CD4-positive, alpha-beta T cell treated with Interferon alpha-2 for 1 hour (primary cell): ENCODE results near the gene POP4.

Experiments
- DNase-seq, 2 donors: peaks; one replicate each; pipeline ENCODE4 v3.0.0-alpha.2; 2020 to 2022

The POP4 gene

DNA sequence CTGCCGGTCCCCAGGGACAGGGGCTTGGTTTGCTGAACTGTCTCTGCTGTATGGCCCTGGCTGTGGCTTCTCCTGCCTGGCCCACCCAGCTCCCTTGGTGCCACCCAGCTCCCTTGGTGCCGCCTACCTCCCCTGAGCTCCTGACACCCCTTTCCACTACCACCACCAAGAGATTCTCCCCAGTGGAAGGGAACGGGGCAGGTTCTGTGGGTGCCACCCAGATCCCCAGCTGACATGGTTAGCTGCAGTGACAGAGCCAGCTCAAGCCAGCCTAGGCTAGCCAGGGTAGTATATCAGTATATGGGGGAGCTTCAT lies 28.5 kb upstream of the POP4 start:
- DNase-seq = no peak

- DNase-seq = no peak
These were observed 27.7 kb upstream of the POP4 start for GRCh38 chr19:29578349-29578748.

DNA sequence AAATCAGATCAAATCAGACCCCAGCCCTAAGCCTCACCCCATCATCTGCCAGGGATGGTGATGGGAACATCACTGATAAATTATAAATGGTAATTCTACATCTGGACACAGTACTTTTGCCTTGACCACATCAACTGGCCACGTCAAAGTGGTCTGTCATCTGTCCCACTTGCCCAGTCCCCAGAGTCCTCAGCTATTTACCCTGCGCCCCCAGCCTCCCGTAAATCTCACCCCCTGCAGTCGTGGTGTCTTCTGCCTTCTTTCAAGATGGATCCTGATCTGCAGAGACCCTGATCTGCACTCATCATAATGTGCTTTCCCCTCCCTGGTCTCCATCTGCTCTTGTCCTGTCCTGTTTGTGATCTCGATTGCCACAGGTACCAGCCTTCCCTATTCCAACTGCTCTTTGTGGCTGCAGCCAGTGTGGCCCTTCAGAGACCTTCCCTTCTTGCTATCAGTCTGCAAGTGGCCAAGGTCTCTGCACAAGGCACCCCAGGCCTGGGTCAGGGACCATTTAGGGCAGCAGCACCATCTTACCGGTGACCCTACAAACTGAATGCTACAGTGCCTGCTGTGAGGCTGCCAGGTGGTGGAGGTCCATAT lies 26.7 kb upstream of the POP4 start:
- DNase-seq = no peak

DNA sequence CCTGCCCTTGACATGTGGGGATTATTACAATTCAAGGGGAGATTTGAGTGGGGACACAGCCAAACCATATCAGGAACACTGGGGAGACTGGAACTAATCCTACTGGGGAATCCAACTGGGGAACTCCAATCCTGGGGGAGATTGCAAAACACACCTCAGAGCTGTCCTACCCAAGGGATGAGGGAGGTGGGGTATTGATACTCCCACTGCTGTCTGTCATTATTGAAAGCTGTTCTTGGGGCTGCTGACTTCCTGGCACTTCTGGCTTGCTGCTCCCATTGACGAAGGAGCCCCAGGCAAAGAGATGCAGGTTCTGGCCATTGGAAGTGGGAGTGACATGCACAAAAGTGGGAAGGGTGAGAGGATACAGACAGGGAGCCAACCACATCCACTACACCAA lies 24.7 kb upstream of the POP4 start:
- DNase-seq = no peak

GRCh38 chr19:29583196-29583999 lies 22.7 kb upstream of the POP4 start:
- no peak for DNase-seq

- no peak for DNase-seq
These were observed 19.7 kb upstream of the POP4 start for GRCh38 chr19:29586401-29586800.

GRCh38 chr19:29587059-29587458 lies 19.0 kb upstream of the POP4 start:
- DNase-seq = no peak

DNA sequence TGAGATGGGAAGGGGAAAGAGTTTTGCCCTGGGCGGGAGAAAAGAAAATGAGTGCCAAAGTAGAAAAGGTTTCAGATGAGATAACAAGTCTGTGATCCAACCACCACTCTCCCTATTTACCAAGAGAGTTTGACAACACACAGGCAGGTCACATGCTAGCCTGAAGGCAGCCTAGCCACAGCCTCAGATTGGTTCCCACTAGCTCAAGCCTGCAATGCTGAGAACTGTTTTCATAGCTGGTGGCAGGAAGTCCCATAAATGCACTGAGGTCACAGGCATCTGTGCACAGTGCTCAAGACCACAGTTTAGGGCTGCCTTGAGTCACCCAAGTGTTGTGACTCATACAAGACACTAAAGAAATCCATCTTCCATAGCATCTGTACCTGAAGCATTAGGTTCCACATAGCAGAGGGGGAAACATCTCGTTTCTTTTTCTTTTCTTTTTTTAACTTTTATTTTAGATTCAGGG lies 18.5 kb upstream of the POP4 start:
- peak; percentile 41 to 63 for DNase-seq

DNA sequence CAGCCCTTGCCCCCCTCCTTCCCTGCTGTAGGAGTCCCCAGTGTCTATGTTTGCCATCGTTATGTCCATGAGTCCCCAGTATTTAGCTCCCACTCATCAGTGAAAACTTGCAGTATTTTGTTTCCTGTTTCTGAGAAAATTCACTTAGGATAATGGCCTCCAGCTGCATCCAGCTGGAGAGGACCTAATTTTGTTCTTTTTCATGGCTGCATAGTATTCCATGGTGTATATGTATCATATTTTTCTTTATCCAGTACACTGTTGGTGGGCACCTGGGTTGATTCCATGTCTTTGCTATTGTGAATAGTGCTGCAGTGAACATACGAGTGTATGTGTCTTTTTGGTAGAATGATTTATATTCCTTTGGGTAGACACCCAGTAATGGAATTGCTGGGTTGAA lies 18.0 kb upstream of the POP4 start:
- no peak for DNase-seq

DNA sequence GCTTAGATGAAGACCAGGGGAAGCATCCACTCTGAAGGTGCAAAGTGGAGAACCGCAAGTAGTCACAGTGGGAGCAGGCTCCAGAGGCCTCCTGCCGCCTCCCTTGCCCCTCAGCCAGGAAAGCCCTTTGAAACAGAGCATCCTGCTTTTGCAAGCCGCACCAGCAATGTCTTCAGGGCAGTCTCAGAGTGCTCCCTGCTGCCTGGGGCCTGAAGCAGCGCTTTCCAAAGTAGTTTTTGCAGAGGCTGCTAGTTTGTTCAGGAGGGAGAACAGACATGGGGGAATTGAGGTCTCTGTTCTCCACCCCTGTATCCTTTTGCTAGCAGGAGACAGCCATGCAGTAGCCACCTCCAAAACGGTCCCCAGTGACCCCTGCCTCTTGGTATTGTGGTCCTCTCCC lies 15.8 kb upstream of the POP4 start:
- no peak for DNase-seq

DNA sequence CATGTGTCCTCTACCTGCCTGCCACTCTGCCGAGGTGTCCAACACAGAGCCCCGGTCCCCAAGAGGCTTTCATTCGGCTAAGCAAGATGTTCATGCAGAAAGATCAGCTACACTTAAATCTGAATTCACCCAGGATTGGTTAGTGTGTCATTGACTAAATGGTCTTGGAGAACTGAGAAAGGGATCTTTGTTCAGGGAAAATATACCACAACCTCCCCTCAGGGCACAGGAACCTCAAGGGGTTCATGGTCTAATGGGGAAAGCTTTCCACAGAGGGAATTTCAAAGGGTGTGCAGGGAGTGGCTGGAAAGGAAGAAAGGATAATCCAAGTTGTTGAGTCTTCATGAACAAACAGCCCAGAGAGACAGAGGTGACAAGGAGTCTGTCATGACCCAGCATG lies 14.4 kb upstream of the POP4 start:
- no peak for DNase-seq

GRCh38 chr19:29593869-29594268 lies 12.2 kb upstream of the POP4 start:
- no peak for DNase-seq

DNA sequence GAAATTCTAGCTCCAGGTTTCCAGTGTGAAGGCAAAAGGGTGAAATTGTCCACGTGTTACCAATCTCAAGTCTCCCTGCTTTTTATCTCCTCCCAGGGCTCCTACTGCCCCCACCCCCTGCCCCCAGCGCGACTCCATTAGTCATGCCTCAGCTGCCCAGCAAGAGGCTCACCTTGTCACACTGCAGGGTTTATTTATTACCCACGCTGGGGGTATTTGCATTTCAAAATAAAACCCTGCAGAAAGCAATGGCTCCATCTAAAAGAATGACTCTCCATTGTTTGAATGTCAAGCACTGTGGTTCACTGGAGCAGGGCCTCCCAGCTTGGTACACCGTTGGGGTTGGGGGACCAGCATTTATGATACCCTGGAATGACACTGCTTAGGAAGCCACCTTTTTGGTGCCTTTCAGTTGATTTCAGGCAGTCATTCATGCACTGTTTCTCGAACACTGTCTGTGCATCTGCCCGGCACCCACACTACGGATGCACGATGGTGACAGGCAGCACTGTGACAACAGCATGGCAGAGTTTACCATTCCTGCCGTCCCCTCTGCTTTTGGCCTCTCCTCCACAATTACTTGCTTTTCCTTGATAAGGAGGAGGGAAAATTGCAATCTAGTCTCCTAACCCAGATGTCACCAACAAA lies 9.9 kb upstream of the POP4 start:
- no peak for DNase-seq

- no peak for DNase-seq
These were observed 9.1 kb upstream of the POP4 start for GRCh38 chr19:29596885-29597525.

DNA sequence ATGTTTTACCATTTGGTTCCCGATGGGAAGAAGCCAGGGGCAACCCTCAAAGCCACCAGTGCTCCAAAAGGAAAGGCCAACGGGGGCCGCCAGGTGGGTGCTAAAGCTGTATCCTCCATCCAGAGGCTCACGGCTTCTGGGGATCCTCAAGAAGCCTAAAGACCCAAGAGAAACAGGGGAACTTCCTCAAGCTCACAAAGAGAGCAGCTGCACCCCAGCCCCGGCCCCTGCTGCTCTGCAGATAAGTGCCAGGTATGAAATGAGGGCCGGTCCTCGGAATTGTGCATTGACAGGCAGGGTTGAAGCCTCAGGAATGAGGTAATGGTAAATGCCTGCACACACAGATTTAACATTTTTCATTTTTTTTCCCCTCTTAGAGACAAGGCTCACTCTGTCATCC lies 8.0 kb upstream of the POP4 start:
- no peak for DNase-seq

- DNase-seq = no peak
These were observed 7.6 kb upstream of the POP4 start for GRCh38 chr19:29598496-29598895.

DNA sequence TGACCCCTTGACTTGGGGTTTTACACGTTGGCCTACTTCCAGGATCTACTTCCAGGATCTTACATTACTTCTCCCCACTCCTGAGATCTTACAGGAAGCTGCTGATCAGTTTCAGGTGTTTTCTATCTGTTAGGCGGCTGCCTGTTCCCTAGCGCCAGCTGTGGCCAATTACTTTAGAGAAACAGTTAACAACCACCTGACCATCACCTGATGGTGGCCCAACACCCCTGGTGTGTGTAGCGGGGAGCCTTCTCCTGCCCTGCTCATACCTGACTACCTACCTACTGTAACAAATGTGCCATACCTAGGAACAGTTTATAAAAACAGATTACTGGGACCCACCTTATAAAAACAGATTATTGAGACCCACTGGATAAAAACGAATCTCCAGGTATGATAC lies 2.8 kb upstream of the POP4 start:
- no peak for DNase-seq

DNA sequence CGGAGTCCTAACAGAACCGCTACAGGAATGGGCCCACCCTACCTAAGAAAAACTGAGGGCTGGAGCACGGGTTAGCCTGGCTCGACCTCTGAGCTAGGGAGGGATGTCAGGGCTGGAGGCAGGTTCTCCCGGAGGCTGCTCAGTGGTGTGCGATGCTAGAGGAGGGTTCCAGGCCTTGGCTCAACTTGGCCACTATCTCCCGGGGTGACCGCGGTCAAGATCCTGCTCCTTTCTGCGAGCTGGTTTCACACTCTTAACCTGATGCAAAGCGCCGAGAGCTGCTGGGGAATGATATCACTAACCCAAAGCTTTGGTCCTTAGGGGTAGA lies 301 bp downstream of the POP4 start:
- DNase-seq = no peak

DNA sequence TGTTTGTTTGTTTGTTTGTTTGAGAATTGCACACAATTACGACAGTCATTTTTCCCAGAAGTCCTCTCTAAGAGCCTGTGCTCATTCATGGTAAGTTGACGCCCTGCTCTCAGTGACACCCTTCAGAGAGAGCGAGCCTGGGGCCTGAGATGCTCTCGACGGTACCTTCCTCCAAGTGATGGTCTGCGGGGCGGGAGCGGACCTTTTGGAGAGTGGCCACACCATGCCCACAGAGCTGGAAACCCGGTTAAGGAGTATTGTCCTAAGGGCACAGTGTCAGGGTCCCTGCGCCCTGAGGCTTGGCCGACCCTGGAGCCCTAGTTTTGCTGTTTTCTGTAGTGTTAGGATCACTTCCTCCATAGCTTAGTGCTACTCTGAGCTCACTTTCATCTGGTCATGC lies 3.6 kb downstream of the POP4 start:
- no peak for DNase-seq

GRCh38 chr19:29610213-29610573 lies 4.1 kb downstream of the POP4 start:
- DNase-seq = no peak

DNA sequence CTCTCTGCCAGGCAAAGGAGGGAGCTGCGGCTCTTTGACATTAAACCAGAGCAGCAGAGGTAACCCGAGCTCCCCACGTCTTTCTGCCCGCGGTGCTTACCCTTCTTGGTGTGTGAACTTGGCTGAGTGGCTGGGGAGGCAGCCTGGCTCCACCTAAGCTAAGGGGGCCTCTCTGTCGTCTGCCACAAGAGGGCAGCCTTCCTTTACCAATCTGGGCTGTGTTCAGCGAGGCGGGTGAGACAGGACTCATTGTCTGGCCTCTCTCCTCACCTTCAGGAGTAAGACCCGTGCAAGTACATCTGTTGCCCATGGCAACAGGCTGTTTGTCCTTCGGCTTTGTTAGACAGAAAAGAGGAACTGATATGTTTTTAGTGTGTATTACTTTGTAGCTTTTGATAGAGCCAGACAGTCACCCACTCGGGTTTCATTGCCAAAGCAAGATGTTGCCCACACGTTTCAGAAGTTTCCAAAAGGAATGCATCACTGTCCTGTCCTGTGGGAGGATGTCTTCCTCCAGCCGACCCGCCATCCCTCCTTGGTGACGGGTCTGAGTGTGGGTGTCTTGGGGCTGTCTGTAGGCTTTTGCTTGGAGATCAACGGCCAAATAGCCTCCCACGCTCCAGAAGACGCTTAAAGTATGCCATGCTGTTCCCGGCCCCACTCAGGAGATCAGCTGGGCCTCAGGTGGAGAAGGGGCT lies 4.6 kb downstream of the POP4 start:
- DNase-seq = peak; percentile 88 to 89

GRCh38 chr19:29612121-29612520 lies 6.0 kb downstream of the POP4 start:
- DNase-seq = no peak

GRCh38 chr19:29612801-29613595 lies 6.9 kb downstream of the POP4 start:
- DNase-seq = no peak
